Neuronal stem cell (in vitro differentiated cells): ENCODE results near the gene MTA3.

Experiments
- DNase-seq: peaks from one replicate; pipeline ENCODE4 v3.0.0-alpha.2; 2013; ENCODE audit warnings: low spot score
- H2AFZ ChIP-seq: one replicate; pipeline ENCODE4 v1.6.1; 2013; ENCODE audit warnings: mild to moderate bottlenecking, low read length, inconsistent platforms
- H2AK5ac ChIP-seq: 2 replicates; pipeline ENCODE4 v1.6.1; 2013; ENCODE audit warnings: low read depth, mild to moderate bottlenecking, inconsistent platforms, low read length, moderate library complexity, mixed read lengths
- H2BK120ac ChIP-seq: 2 replicates; pipeline ENCODE4 v1.6.1; 2013; ENCODE audit warnings: low read depth, mild to moderate bottlenecking, inconsistent platforms, low read length, moderate library complexity, mixed read lengths
- H2BK12ac ChIP-seq: one replicate; pipeline ENCODE4 v1.6.1; 2013; ENCODE audit warnings: low read length, inconsistent platforms
- H2BK15ac ChIP-seq: 2 replicates; pipeline ENCODE4 v1.6.1; 2013; ENCODE audit warnings: mild to moderate bottlenecking, low read length, inconsistent platforms, mixed read lengths
- H2BK5ac ChIP-seq: one replicate; pipeline ENCODE4 v1.6.1; 2013; ENCODE audit warnings: inconsistent platforms, mild to moderate bottlenecking, low read length, moderate library complexity
- H3K14ac ChIP-seq: one replicate; pipeline ENCODE4 v1.6.1; 2013; ENCODE audit warnings: low read length, inconsistent platforms
- H3K18ac ChIP-seq: 2 replicates; pipeline ENCODE4 v1.6.1; 2013; ENCODE audit warnings: low read length, inconsistent platforms
- H3K23ac ChIP-seq: 2 replicates; pipeline ENCODE4 v1.6.1; 2013; ENCODE audit warnings: low read depth, mild to moderate bottlenecking, mixed read lengths, low read length, inconsistent platforms; ENCODE audit not compliant: poor library complexity
- H3K27ac ChIP-seq: replicated peaks from 3 replicates; pipeline ENCODE4 v1.5.1; 2013; ENCODE audit warnings: low read length, inconsistent platforms
- H3K27me3 ChIP-seq, 3 experiments: 2 replicates each; pipeline ENCODE4 v1.6.1; 2013; ENCODE audit warnings: low read length in 3 of 3, mild to moderate bottlenecking in 2 of 3, inconsistent platforms in 1 of 3, low read depth in 1 of 3, mixed read lengths in 1 of 3, moderate library complexity in 1 of 3; ENCODE audit not compliant: control insufficient read depth in 3 of 3, insufficient read depth in 3 of 3
- H3K36me3 ChIP-seq, 2 donors: replicated peaks in 1 of 2; 2 replicates each; pipeline ENCODE4 v1.6.1; 2013; ENCODE audit warnings: low read length in 2 of 2; ENCODE audit not compliant: control insufficient read depth in 2 of 2, insufficient read depth in 2 of 2
- H3K4ac ChIP-seq: 2 replicates; pipeline ENCODE4 v1.6.1; 2013; ENCODE audit warnings: inconsistent platforms, mild to moderate bottlenecking, low read length, moderate library complexity
- H3K4me1 ChIP-seq, 2 donors: 1 replicate in 1 of 2; 2 replicates in 1 of 2; pipeline ENCODE4 v1.6.1; 2013; ENCODE audit warnings: low read length in 2 of 2, low read depth in 1 of 2; ENCODE audit not compliant: control insufficient read depth in 2 of 2, insufficient read depth in 1 of 2
- H3K4me2 ChIP-seq: one replicate; pipeline ENCODE4 v1.6.1; 2013; ENCODE audit warnings: mild to moderate bottlenecking, low read length, inconsistent platforms; ENCODE audit not compliant: insufficient read depth, poor library complexity, severe bottlenecking
- H3K4me3 ChIP-seq, 2 donors: 2 replicates each; pipeline ENCODE4 v1.5.1; 2013; ENCODE audit warnings: low read length in 2 of 2, mild to moderate bottlenecking in 2 of 2, inconsistent platforms in 1 of 2, moderate library complexity in 1 of 2
- H3K79me1 ChIP-seq: one replicate; pipeline ENCODE4 v1.6.1; 2013; ENCODE audit warnings: low read depth, mild to moderate bottlenecking, inconsistent platforms, low read length, moderate library complexity
- H3K9ac ChIP-seq: one replicate; pipeline ENCODE4 v1.6.1; 2013; ENCODE audit warnings: mild to moderate bottlenecking, low read depth, low read length, inconsistent platforms; ENCODE audit not compliant: poor library complexity
- H3K9me3 ChIP-seq, 2 donors: replicated peaks in 1 of 2; 2 replicates each; pipeline versions ENCODE3 to v1.6.1; 2013; ENCODE audit warnings: low read length in 2 of 2, mild to moderate bottlenecking in 2 of 2, inconsistent platforms in 1 of 2, low read depth in 1 of 2, mixed read lengths in 1 of 2, moderate library complexity in 1 of 2; ENCODE audit not compliant: control insufficient read depth in 2 of 2, insufficient read depth in 1 of 2
- H4K8ac ChIP-seq: one replicate; pipeline ENCODE4 v1.6.1; 2013; ENCODE audit warnings: low read depth, mild to moderate bottlenecking, inconsistent platforms, low read length, moderate library complexity
- H4K91ac ChIP-seq: one replicate; pipeline ENCODE4 v1.6.1; 2013; ENCODE audit warnings: low read length, low read depth, mild to moderate bottlenecking, inconsistent platforms; ENCODE audit not compliant: poor library complexity
- WGBS, 2 donors: extraction: QIAGEN DNeasy Blood & Tissue Kit; methylation state at CpG; one replicate each; pipeline ENCODE4 v1.1.7; 2013; ENCODE audit warnings: missing lambda C conversion rate in 2 of 2, mixed read lengths in 1 of 2; ENCODE audit not compliant: insufficient read length in 2 of 2, insufficient replicate concordance in 1 of 2; ENCODE audit errors: extremely low coverage in 2 of 2; 5-methylcytosine and 5-hydroxymethylcytosine counted together

The MTA3 gene

GRCh38 chr2:42762155-42762554, 193.7 kb downstream of the MTA3 start:
- WGBS, 2 donors, result no CpG with 5 or more reads among the region's 5 CpGs
- H3K4me1 ChIP-seq, result no peaks in the 10 kb centered on the region

GRCh38 chr2:42762823-42763804, 194.7 kb downstream of the MTA3 start:
- WGBS, 2 donors, result no CpG with 5 or more reads among the region's 45 CpGs
- no peak for DNase-seq
- Histone ChIP-seq H3K4ac (no peak overlapping the region), H4K91ac (no peak overlapping the region), H3K4me1 (no peaks in the 10 kb centered on the region), H3K23ac (peak overlapping the region; percentile 92), H3K4me3 (no peak overlapping the region), H3K27ac (no peak overlapping the region), H4K8ac (peak overlapping the region; percentile 75), H2BK12ac (no peak overlapping the region), H3K9ac (peak overlapping the region; percentile 30), H3K9me3 (peaks cover 0 to 2% of the 10 kb centered on the region in 2 donors), H3K14ac (peak overlapping the region; percentile 47), H3K18ac (peak overlapping the region; percentile 35), H3K79me1 (peaks cover 2% of the 10 kb centered on the region), H3K27me3 (no peaks in the 10 kb centered on the region), H2BK5ac (no peak overlapping the region), H3K4me2 (no peak overlapping the region), H2BK15ac (no peak overlapping the region), H2BK120ac (no peak overlapping the region), H2AK5ac (no peak overlapping the region), H3K36me3 (peaks cover 0 to 2% of the 10 kb centered on the region in 2 donors), H2AFZ (no peak overlapping the region)

More at GRCh38 chr2:42762155-42762554, 193.7 kb downstream of the MTA3 start:
- Histone ChIP-seq H2BK15ac (no peak overlapping the region), H3K23ac (no peak overlapping the region), H2BK5ac (no peak overlapping the region), H3K9me3 (peaks cover 0 to 2% of the 10 kb centered on the region in 2 donors), H3K4me2 (no peak overlapping the region), H3K27me3 (no peaks in the 10 kb centered on the region), H3K4me3 (no peak overlapping the region), H2BK12ac (no peak overlapping the region), H2BK120ac (no peak overlapping the region), H3K14ac (no peak overlapping the region), H2AFZ (no peak overlapping the region), H3K79me1 (peaks cover 2% of the 10 kb centered on the region), H3K4ac (no peak overlapping the region), H4K91ac (no peak overlapping the region), H4K8ac (no peak overlapping the region), H3K27ac (no peak overlapping the region), H3K18ac (no peak overlapping the region), H3K9ac (no peak overlapping the region), H3K36me3 (peaks cover 0 to 2% of the 10 kb centered on the region in 2 donors), H2AK5ac (no peak overlapping the region)
- no peak for DNase-seq

- H2BK5ac ChIP-seq, result peak within 1 kb of the TSS; percentile 59
- no CpG with 5 or more reads among the region's 5 CpGs for WGBS, 2 donors
Measured at GRCh38 chr2:42764096-42764495, 195.7 kb downstream of the MTA3 start, which contains the start of gene OXER1. Gene OXER1, minus strand, starts transcription at chr2:42764135. Its CDS starts 73 bp downstream, at chr2:42764062.

GRCh38 chr2:42764901-42765300, 196.5 kb downstream of the MTA3 start:
- Histone ChIP-seq H3K4ac (no peak overlapping the region), H2AK5ac (no peak overlapping the region)

More at GRCh38 chr2:42764096-42764495, 195.7 kb downstream of the MTA3 start, which contains the start of gene OXER1:
- DNase-seq, result no peak
- H3K9me3 ChIP-seq, result no peaks in the 10 kb centered on the region
- no peak within 1 kb of the TSS for H2BK15ac ChIP-seq
- no peaks in the 10 kb centered on the region for H3K27me3 ChIP-seq
- H3K18ac ChIP-seq, result peak within 1 kb of the TSS; percentile 73
- H3K4me2 ChIP-seq, result no peak within 1 kb of the TSS
- H3K23ac ChIP-seq, result peak within 1 kb of the TSS; percentile 92
- H2BK12ac ChIP-seq, result no peak within 1 kb of the TSS
- H3K36me3 ChIP-seq, result no peaks in the 10 kb centered on the region
- H4K91ac ChIP-seq, result no peak within 1 kb of the TSS
- H2AFZ ChIP-seq, result no peak within 1 kb of the TSS
- H2BK120ac ChIP-seq, result no peak within 1 kb of the TSS
- H3K4me1 ChIP-seq, result no peaks in the 10 kb centered on the region
- H3K4ac ChIP-seq, result no peak within 1 kb of the TSS
- no peak within 1 kb of the TSS for H3K4me3 ChIP-seq
- H2AK5ac ChIP-seq, result no peak within 1 kb of the TSS
- H3K9ac ChIP-seq, result peak within 1 kb of the TSS; percentile 30
- no peak within 1 kb of the TSS for H3K27ac ChIP-seq
- H3K79me1 ChIP-seq, result peaks cover 2% of the 10 kb centered on the region
- peak within 1 kb of the TSS; percentile 77 for H4K8ac ChIP-seq
- H3K14ac ChIP-seq, result peak within 1 kb of the TSS; percentile 47

More at GRCh38 chr2:42764901-42765300, 196.5 kb downstream of the MTA3 start:
- no peak overlapping the region for H2BK15ac ChIP-seq
- no peak overlapping the region for H3K4me3 ChIP-seq
- no peak overlapping the region for H2BK12ac ChIP-seq
- no peak for DNase-seq
- no peak overlapping the region for H2AFZ ChIP-seq
- peaks cover 2% of the 10 kb centered on the region for H3K79me1 ChIP-seq
- no peak overlapping the region for H2BK120ac ChIP-seq
- no peak overlapping the region for H3K4me2 ChIP-seq
- no peaks in the 10 kb centered on the region for H3K27me3 ChIP-seq
- no peak overlapping the region for H4K91ac ChIP-seq
- no peak overlapping the region for H3K27ac ChIP-seq
- H3K4me1 ChIP-seq, result no peaks in the 10 kb centered on the region
- H3K9me3 ChIP-seq, result no peaks in the 10 kb centered on the region
- H3K9ac ChIP-seq, result no peak overlapping the region
- no CpG with 5 or more reads among the region's 2 CpGs for WGBS, 2 donors
- H2BK5ac ChIP-seq, result peak overlapping the region; percentile 59
- H3K23ac ChIP-seq, result peak overlapping the region; percentile 68
- H3K14ac ChIP-seq, result no peak overlapping the region
- no peaks in the 10 kb centered on the region for H3K36me3 ChIP-seq
- H4K8ac ChIP-seq, result peak overlapping the region; percentile 77
- peak overlapping the region; percentile 73 for H3K18ac ChIP-seq
